HepG2 (cell line): ENCODE measurements around the gene RNPEPL1. TPM values are rescaled to one million over a fixed set of nuclear protein-coding genes. Genes with fewer than 3 reads are reported as not detected.

ENCODE experiments used
- DNMT1 ChIP-seq: sonication (generic); formaldehyde crosslinking; IDR thresholded peaks from 2 replicates; pipeline ENCODE4 v1.5.1; 2020; ENCODE audit warnings: mild to moderate bottlenecking, missing genetic modification reagents
- ETV6 ChIP-seq: sonication (generic); formaldehyde crosslinking; conservative IDR thresholded peaks from 2 replicates; pipeline ENCODE4 v1.4.0; 2020; ENCODE audit warnings: missing genetic modification reagents
- GFI1 ChIP-seq: sonication (generic); formaldehyde crosslinking; IDR thresholded peaks from 2 replicates; pipeline ENCODE4 v1.5.0; 2020; ENCODE audit warnings: missing genetic modification reagents, mild to moderate bottlenecking, borderline replicate concordance
- HNRNPUL1 ChIP-seq: fragments of 200-400 bp; formaldehyde crosslinking; IDR thresholded peaks from 2 replicates; pipeline ENCODE4 v1.6.1; 2017; ENCODE audit warnings: low read depth, mild to moderate bottlenecking, low read length, moderate library complexity
- JARID2 ChIP-seq: sonication (generic); formaldehyde crosslinking; IDR thresholded peaks from 2 replicates; pipeline ENCODE4 v1.8.1; 2023; ENCODE audit warnings: missing genetic modification reagents, inconsistent platforms; ENCODE audit not compliant: insufficient replicate concordance
- JDP2 ChIP-seq: sonication (generic); formaldehyde crosslinking; IDR thresholded peaks from 2 replicates; pipeline ENCODE4 v1.8.1; 2022; ENCODE audit warnings: missing genetic modification reagents, borderline replicate concordance
- MAFG ChIP-seq: sonication (generic); formaldehyde crosslinking; IDR thresholded peaks from 2 replicates; pipeline ENCODE4 v1.5.1; 2020; ENCODE audit warnings: mild to moderate bottlenecking, missing genetic modification reagents
- NFYB ChIP-seq: sonication (generic); formaldehyde crosslinking; IDR thresholded peaks from 2 replicates; pipeline ENCODE4 v1.4.0; 2020; ENCODE audit warnings: missing genetic modification reagents
- NPAS2 ChIP-seq: sonication (generic); formaldehyde crosslinking; IDR thresholded peaks from 2 replicates; pipeline ENCODE4 v1.8.0; 2022; ENCODE audit warnings: mild to moderate bottlenecking, missing genetic modification reagents, borderline replicate concordance
- SYNCRIP ChIP-seq: fragments of 200-400 bp; formaldehyde crosslinking; IDR thresholded peaks from 2 replicates; pipeline ENCODE4 v1.6.1; 2018; ENCODE audit warnings: mild to moderate bottlenecking, low read depth, low read length; ENCODE audit not compliant: insufficient read depth
- TAF15 ChIP-seq: fragments of 200-400 bp; formaldehyde crosslinking; IDR thresholded peaks from one replicate; pipeline ENCODE4 v1.6.1; 2018; ENCODE audit warnings: mild to moderate bottlenecking, low read depth, low read length; ENCODE audit not compliant: poor library complexity, severe bottlenecking
- TARDBP ChIP-seq: sonication (generic); formaldehyde crosslinking; IDR thresholded peaks from 2 replicates; pipeline ENCODE4 v1.8.0; 2022; ENCODE audit warnings: mild to moderate bottlenecking, missing genetic modification reagents
- THYN1 ChIP-seq: sonication (generic); formaldehyde crosslinking; IDR thresholded peaks from 2 replicates; pipeline ENCODE4 v1.8.1; 2023; ENCODE audit warnings: low read depth, mild to moderate bottlenecking, moderate library complexity, missing genetic modification reagents, borderline replicate concordance
- ZBTB42 ChIP-seq: sonication (generic); formaldehyde crosslinking; IDR thresholded peaks from 2 replicates; pipeline ENCODE4 v1.5.0; 2020; ENCODE audit warnings: mild to moderate bottlenecking, missing genetic modification reagents
- ZFP41 ChIP-seq: sonication (generic); formaldehyde crosslinking; IDR thresholded peaks from 2 replicates; pipeline ENCODE4 v1.4.0; 2020; ENCODE audit warnings: mild to moderate bottlenecking, missing genetic modification reagents, borderline replicate concordance
- ZNF205 ChIP-seq: IDR thresholded peaks from 2 replicates; pipeline ENCODE4 v1.6.1; 2018; ENCODE audit warnings: missing biosample characterization, missing genetic modification reagents
- ZNF44 ChIP-seq: sonication (generic); formaldehyde crosslinking; IDR thresholded peaks from 2 replicates; pipeline ENCODE4 v1.5.1; 2020; ENCODE audit warnings: mild to moderate bottlenecking, missing genetic modification reagents
- ZNF550 ChIP-seq: sonication (generic); formaldehyde crosslinking; IDR thresholded peaks from 2 replicates; pipeline ENCODE4 v1.4.0; 2020; ENCODE audit warnings: mild to moderate bottlenecking, missing genetic modification reagents, borderline replicate concordance
- ZSCAN30 ChIP-seq: sonication (generic); formaldehyde crosslinking; IDR thresholded peaks from 2 replicates; pipeline ENCODE4 v1.5.0; 2020; ENCODE audit warnings: mild to moderate bottlenecking, missing genetic modification reagents
- polyA plus RNA-seq, 8 experiments: library from polyadenylated mRNA; depleted of rRNA in 3 of 8; stranded (reverse) in 7 of 8; unstranded in 1 of 8; fragments of >200 nt; fragmentation: Illumina TruSeq in 4 of 8; extraction: Trizol in 4 of 8; gene quantifications; 2 replicates each; pipeline versions ENCODE4 v1.2.1 to v1.2.3, GENCODE V29; 2011 to 2016; ENCODE audit warnings: low read depth in 4 of 8, missing spikeins in 1 of 8, mixed read lengths in 1 of 8; ENCODE audit not compliant: insufficient read depth in 1 of 8
- total RNA-seq, 5 experiments: library from RNA; depleted of rRNA; stranded (reverse); fragments of >200 nt; fragmentation: Illumina TruSeq; extraction: Trizol; gene quantifications; 2 replicates each; pipeline ENCODE4 v1.2.3, GENCODE V29; 2016; ENCODE audit warnings: low read depth in 1 of 5
- TF ChIP-seq, protein P1 (sequence below): sonication (generic); formaldehyde crosslinking; IDR thresholded peaks from 2 replicates; pipeline ENCODE4; 2020; ENCODE audit warnings: missing genetic modification reagents, mild to moderate bottlenecking, borderline replicate concordance
- TF ChIP-seq, protein P2 (sequence below), 2 experiments: IDR thresholded peaks; 2 replicates each; pipeline ENCODE4 v1.6.1; 2011 to 2012; ENCODE audit warnings: low read length in 2 of 2, borderline replicate concordance in 1 of 2, low read depth in 1 of 2, mild to moderate bottlenecking in 1 of 2, moderate library complexity in 1 of 2
- TF ChIP-seq, protein P3 (sequence below): IDR thresholded peaks from 2 replicates; pipeline ENCODE4 v1.6.1; 2016; ENCODE audit warnings: control low read depth

Gene RNPEPL1
- total and polyA plus RNA-seq, 2 of the 13 experiments (the other 11 are each of a cell fraction or from before 2014, with no cell fraction given): 13.0 to 18.0 TPM

DNA sequence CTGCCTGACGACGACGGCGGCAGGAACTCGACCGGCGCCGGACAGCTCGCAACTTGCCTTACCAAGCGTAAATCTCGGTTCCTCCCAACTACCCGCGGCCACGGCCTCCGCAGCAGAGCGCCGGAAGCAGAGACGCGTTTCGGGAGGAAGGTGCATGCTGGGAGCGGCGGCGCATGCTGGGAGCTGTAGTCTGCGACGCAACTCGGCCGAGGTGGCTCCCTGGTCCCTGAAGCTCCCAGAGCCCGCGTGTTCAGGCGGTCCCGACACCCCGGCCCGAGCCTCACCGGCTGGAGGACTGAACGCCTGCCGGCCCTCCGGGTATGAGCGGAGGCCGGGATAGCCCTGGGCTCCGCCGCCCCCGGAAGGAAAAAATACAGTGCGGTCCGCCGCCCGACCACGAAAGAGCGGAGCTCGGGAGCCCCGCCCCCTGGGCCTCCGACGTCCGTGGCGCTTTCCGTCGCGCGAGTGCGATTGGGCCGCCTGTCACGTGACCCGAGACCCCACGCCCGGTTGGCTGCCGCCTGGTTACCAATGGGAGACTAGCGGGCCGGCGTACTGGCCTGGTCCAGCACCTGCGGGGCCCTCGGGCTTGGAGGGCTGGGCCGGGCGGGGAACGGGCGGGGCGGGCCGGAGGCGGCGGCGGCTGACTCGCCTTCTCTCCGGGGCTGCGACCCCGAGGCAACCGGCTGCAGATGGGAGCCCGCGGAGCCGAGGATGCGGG is 18.1 kb downstream of the RNPEPL1 start, which contains the start of gene CAPN10 (continued):
- TF ChIP-seq, protein P1, sequence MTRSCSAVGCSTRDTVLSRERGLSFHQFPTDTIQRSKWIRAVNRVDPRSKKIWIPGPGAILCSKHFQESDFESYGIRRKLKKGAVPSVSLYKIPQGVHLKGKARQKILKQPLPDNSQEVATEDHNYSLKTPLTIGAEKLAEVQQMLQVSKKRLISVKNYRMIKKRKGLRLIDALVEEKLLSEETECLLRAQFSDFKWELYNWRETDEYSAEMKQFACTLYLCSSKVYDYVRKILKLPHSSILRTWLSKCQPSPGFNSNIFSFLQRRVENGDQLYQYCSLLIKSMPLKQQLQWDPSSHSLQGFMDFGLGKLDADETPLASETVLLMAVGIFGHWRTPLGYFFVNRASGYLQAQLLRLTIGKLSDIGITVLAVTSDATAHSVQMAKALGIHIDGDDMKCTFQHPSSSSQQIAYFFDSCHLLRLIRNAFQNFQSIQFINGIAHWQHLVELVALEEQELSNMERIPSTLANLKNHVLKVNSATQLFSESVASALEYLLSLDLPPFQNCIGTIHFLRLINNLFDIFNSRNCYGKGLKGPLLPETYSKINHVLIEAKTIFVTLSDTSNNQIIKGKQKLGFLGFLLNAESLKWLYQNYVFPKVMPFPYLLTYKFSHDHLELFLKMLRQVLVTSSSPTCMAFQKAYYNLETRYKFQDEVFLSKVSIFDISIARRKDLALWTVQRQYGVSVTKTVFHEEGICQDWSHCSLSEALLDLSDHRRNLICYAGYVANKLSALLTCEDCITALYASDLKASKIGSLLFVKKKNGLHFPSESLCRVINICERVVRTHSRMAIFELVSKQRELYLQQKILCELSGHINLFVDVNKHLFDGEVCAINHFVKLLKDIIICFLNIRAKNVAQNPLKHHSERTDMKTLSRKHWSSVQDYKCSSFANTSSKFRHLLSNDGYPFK (CRISPR knock-in tag): peak; percentile 87
- TF ChIP-seq THYN1 (CRISPR knock-in tag): no peak
- TF ChIP-seq TAF15: peak; percentile 46
- no peak for TF ChIP-seq SYNCRIP
- TF ChIP-seq MAFG (CRISPR knock-in tag): no peak
- TF ChIP-seq ETV6 (CRISPR knock-in tag): peak; percentile 30
- TF ChIP-seq ZBTB42 (CRISPR knock-in tag): peak; percentile 73; the same call in 1 of the 2 replicates
- 0 out of 2 replicates have a peak, but pooled peaks have one; percentile 38 for TF ChIP-seq DNMT1
- 0 out of 2 replicates have a peak, but pooled peaks have one; percentile 73 for TF ChIP-seq ZNF550 (CRISPR knock-in tag)
- peak; percentile 93 for TF ChIP-seq GFI1 (CRISPR knock-in tag)
- TF ChIP-seq ZNF205 (CRISPR knock-in tag): peak; percentile 26; the same call in 1 of the 2 replicates
- TF ChIP-seq ZSCAN30: no peak
- TF ChIP-seq ZNF44 (CRISPR knock-in tag): 0 out of 2 replicates have a peak, but pooled peaks have one; percentile 7
- peak; percentile 41; the same call in 1 of the 2 replicates for TF ChIP-seq JDP2
- peak; percentile 88 for TF ChIP-seq JARID2 (CRISPR knock-in tag)
- TF ChIP-seq, protein P2, sequence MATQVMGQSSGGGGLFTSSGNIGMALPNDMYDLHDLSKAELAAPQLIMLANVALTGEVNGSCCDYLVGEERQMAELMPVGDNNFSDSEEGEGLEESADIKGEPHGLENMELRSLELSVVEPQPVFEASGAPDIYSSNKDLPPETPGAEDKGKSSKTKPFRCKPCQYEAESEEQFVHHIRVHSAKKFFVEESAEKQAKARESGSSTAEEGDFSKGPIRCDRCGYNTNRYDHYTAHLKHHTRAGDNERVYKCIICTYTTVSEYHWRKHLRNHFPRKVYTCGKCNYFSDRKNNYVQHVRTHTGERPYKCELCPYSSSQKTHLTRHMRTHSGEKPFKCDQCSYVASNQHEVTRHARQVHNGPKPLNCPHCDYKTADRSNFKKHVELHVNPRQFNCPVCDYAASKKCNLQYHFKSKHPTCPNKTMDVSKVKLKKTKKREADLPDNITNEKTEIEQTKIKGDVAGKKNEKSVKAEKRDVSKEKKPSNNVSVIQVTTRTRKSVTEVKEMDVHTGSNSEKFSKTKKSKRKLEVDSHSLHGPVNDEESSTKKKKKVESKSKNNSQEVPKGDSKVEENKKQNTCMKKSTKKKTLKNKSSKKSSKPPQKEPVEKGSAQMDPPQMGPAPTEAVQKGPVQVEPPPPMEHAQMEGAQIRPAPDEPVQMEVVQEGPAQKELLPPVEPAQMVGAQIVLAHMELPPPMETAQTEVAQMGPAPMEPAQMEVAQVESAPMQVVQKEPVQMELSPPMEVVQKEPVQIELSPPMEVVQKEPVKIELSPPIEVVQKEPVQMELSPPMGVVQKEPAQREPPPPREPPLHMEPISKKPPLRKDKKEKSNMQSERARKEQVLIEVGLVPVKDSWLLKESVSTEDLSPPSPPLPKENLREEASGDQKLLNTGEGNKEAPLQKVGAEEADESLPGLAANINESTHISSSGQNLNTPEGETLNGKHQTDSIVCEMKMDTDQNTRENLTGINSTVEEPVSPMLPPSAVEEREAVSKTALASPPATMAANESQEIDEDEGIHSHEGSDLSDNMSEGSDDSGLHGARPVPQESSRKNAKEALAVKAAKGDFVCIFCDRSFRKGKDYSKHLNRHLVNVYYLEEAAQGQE (IDR thresholded peaks at IDR 0.05; ENCODE audit: borderline replicate concordance in 1 of 2, low read depth in 1 of 2, low read length in 2 of 2): peak in 1 of 2 experiments; percentile 15; a peak in 1 of 4 replicates
- 0 out of 2 replicates have a peak, but pooled peaks have one; percentile 87 for TF ChIP-seq ZFP41
- no peak; the same call in 1 of the 2 replicates for TF ChIP-seq HNRNPUL1
- TF ChIP-seq NFYB (CRISPR knock-in tag): peak; percentile 86
- no peak for TF ChIP-seq NPAS2
- TF ChIP-seq, protein P3, sequence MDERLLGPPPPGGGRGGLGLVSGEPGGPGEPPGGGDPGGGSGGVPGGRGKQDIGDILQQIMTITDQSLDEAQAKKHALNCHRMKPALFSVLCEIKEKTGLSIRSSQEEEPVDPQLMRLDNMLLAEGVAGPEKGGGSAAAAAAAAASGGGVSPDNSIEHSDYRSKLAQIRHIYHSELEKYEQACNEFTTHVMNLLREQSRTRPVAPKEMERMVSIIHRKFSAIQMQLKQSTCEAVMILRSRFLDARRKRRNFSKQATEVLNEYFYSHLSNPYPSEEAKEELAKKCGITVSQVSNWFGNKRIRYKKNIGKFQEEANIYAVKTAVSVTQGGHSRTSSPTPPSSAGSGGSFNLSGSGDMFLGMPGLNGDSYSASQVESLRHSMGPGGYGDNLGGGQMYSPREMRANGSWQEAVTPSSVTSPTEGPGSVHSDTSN (CRISPR knock-in tag): no peak
- TF ChIP-seq TARDBP (CRISPR knock-in tag): peak; percentile 84
